Spleen (tissue), 7 donors: ENCODE results near the gene SPACA5.

Source experiments
- POLR2A ChIP-seq, 3 donors: fragments of 450-650 bp; IDR thresholded peaks; one replicate each; pipeline ENCODE4 v1.5.1; 2017; ENCODE audit warnings: antibody characterized with exemption in 3 of 3, mild to moderate bottlenecking in 1 of 3
- TF ChIP-seq, protein P1 (sequence below), 11 experiments: fragments of 200-600 bp in 7 of 11; fragments of 450-650 bp in 4 of 11; sonication (generic) in 4 of 11; IDR thresholded peaks in 8 of 11; conservative IDR thresholded peaks in 3 of 11; 1 replicate in 7 of 11; 2 replicates in 4 of 11; pipeline versions ENCODE4 v1.4.0 to v1.8.0; 2016 to 2021; ENCODE audit warnings: antibody characterized with exemption in 11 of 11, inconsistent platforms in 4 of 11, mild to moderate bottlenecking in 1 of 11
- donor health status: DM: no; HTN: no; CAD: no; lungs with moderate emphysema.
- donor health status: DM: no; HTN: no; CAD: no.
- donor health status: DM: no; HTN: no; CAD: no.

DNA sequence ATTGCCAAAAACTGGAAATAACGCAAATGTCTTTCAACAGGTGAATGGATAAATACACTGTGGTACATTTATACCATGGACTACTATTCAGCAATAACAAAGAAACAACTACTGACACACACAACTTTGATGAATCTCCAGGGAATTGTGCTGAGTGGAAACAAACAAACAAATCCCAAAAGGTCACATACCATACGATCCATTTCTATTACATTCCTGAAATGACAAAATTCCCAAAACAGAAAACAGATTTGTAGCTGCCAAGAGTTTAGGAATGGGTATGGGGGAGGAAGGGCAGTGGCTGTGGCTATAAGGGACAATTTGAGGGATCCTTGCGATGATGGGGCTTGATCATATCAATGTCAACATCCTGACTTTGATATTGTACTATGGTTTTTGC lies 5.5 kb upstream of the SPACA5 start:
- no peak for TF ChIP-seq POLR2A (IDR thresholded peaks at IDR 0.05)
- TF ChIP-seq, protein P1, sequence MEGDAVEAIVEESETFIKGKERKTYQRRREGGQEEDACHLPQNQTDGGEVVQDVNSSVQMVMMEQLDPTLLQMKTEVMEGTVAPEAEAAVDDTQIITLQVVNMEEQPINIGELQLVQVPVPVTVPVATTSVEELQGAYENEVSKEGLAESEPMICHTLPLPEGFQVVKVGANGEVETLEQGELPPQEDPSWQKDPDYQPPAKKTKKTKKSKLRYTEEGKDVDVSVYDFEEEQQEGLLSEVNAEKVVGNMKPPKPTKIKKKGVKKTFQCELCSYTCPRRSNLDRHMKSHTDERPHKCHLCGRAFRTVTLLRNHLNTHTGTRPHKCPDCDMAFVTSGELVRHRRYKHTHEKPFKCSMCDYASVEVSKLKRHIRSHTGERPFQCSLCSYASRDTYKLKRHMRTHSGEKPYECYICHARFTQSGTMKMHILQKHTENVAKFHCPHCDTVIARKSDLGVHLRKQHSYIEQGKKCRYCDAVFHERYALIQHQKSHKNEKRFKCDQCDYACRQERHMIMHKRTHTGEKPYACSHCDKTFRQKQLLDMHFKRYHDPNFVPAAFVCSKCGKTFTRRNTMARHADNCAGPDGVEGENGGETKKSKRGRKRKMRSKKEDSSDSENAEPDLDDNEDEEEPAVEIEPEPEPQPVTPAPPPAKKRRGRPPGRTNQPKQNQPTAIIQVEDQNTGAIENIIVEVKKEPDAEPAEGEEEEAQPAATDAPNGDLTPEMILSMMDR (IDR thresholded peaks at IDR 0.05 in 8 of 11, conservative IDR thresholded peaks at IDR 0.05 in 3 of 11): no peak
